Osteoblast (primary cell): Measurements from ENCODE around the gene GDPD4. TPM values are rescaled to one million over a fixed set of nuclear protein-coding genes. Genes with fewer than 3 reads are reported as not detected.

Experiments used
- DNase-seq: peaks from one replicate; pipeline ENCODE4 v3.0.0; 2011; ENCODE audit warnings: low spot score, mixed read lengths; ENCODE audit not compliant: insufficient read length; ENCODE audit errors: missing footprints
- H2AFZ ChIP-seq: 2 replicates; pipeline ENCODE4 v1.6.0; 2011; ENCODE audit warnings: mild to moderate bottlenecking, low read length
- H3K27ac ChIP-seq: 2 replicates; pipeline ENCODE4 v1.5.1; 2011; ENCODE audit warnings: mild to moderate bottlenecking, low read depth, low read length, moderate library complexity
- H3K27me3 ChIP-seq: 2 replicates; pipeline ENCODE4 v1.6.0; 2012; ENCODE audit warnings: mild to moderate bottlenecking, control low read depth, inconsistent platforms, low read length, moderate library complexity; ENCODE audit not compliant: insufficient read depth
- H3K36me3 ChIP-seq: 2 replicates; pipeline ENCODE4 v1.5.1; 2011; ENCODE audit warnings: mild to moderate bottlenecking, low read length, control low read depth, moderate library complexity; ENCODE audit not compliant: insufficient read depth
- H3K4me1 ChIP-seq: 2 replicates; pipeline ENCODE4 v1.5.1; 2011; ENCODE audit warnings: mild to moderate bottlenecking, low read length, control low read depth, moderate library complexity; ENCODE audit not compliant: insufficient read depth
- H3K4me2 ChIP-seq: 2 replicates; pipeline ENCODE4 v1.6.0; 2011; ENCODE audit warnings: mild to moderate bottlenecking, low read length; ENCODE audit not compliant: insufficient read depth
- H3K4me3 ChIP-seq: fragments of 200-600 bp; sonication (generic); 3 replicates; pipeline ENCODE4 v1.5.1; 2012; ENCODE audit warnings: mild to moderate bottlenecking, low read length, inconsistent platforms; ENCODE audit not compliant: insufficient read depth
- H3K79me2 ChIP-seq: 2 replicates; pipeline ENCODE4 v1.6.0; 2012; ENCODE audit warnings: mild to moderate bottlenecking, low read length, control low read depth, inconsistent platforms; ENCODE audit not compliant: insufficient read depth
- H3K9me3 ChIP-seq: 2 replicates; pipeline ENCODE4 v1.5.1; 2011; ENCODE audit warnings: low read depth, low read length, control low read depth
- H4K20me1 ChIP-seq: 2 replicates; pipeline ENCODE4 v1.6.0; 2012; ENCODE audit warnings: mild to moderate bottlenecking, low read length, control low read depth; ENCODE audit not compliant: insufficient read depth
- CTCF ChIP-seq: IDR thresholded peaks from 2 replicates; pipeline ENCODE4 v1.5.1; 2011; ENCODE audit warnings: mild to moderate bottlenecking, low read depth, low read length, moderate library complexity; ENCODE audit errors: extremely low read depth
- total RNA-seq: library from RNA; depleted of rRNA; stranded (reverse); fragments of >200 nt; gene quantifications from 2 replicates; pipeline ENCODE4 v1.2.3, GENCODE V29; 2012

Gene GDPD4
- total RNA-seq, 1 donor: not detected

- DNase-seq: peak; percentile 94
- Histone ChIP-seq H3K79me2 (no peaks in the 10 kb centered on the region), H3K4me3 (peak overlapping the region; percentile 56), H3K9me3 (no peaks in the 10 kb centered on the region), H3K4me2 (peak overlapping the region; percentile 79), H4K20me1 (no peaks in the 10 kb centered on the region), H3K4me1 (no peaks in the 10 kb centered on the region), H3K27me3 (no peaks in the 10 kb centered on the region), H3K27ac (no peak overlapping the region), H2AFZ (peak overlapping the region; percentile 89), H3K36me3 (no peaks in the 10 kb centered on the region)
- TF ChIP-seq CTCF: peak; percentile 76
These were observed 109.5 kb downstream of the GDPD4 start for GRCh38 chr11:77191823-77192495.

GRCh38 chr11:77191429-77191822, 110.1 kb downstream of the GDPD4 start:
- no peaks in the 10 kb centered on the region for H3K27me3 ChIP-seq
- peak overlapping the region; percentile 56 for H3K4me3 ChIP-seq
- H3K9me3 ChIP-seq: no peaks in the 10 kb centered on the region
- no peak overlapping the region for H3K27ac ChIP-seq
- no peaks in the 10 kb centered on the region for H3K36me3 ChIP-seq
- no peak for DNase-seq
- peak overlapping the region; percentile 79 for H3K4me2 ChIP-seq
- no peaks in the 10 kb centered on the region for H3K4me1 ChIP-seq
- H3K79me2 ChIP-seq: no peaks in the 10 kb centered on the region
- TF ChIP-seq CTCF: no peak
- H4K20me1 ChIP-seq: no peaks in the 10 kb centered on the region
- H2AFZ ChIP-seq: peak overlapping the region; percentile 89

- H3K9me3 ChIP-seq: no peaks in the 10 kb centered on the region
- no peaks in the 10 kb centered on the region for H3K4me1 ChIP-seq
- no peak overlapping the region for H3K4me3 ChIP-seq
- H3K4me2 ChIP-seq: no peak overlapping the region
- no peak overlapping the region for H2AFZ ChIP-seq
- H3K79me2 ChIP-seq: no peaks in the 10 kb centered on the region
- no peak for TF ChIP-seq CTCF
- DNase-seq: no peak
- H4K20me1 ChIP-seq: no peaks in the 10 kb centered on the region
- no peaks in the 10 kb centered on the region for H3K27me3 ChIP-seq
- H3K36me3 ChIP-seq: no peaks in the 10 kb centered on the region
- H3K27ac ChIP-seq: no peak overlapping the region
These were observed 111.0 kb downstream of the GDPD4 start for GRCh38 chr11:77190331-77191075.

- H3K9me3 ChIP-seq: no peaks in the 10 kb centered on the region
- H3K79me2 ChIP-seq: no peaks in the 10 kb centered on the region
- H3K36me3 ChIP-seq: no peaks in the 10 kb centered on the region
- no peak overlapping the region for H3K4me2 ChIP-seq
- H4K20me1 ChIP-seq: no peaks in the 10 kb centered on the region
- H3K4me3 ChIP-seq: no peak overlapping the region
- no peak overlapping the region for H3K27ac ChIP-seq
- H2AFZ ChIP-seq: no peak overlapping the region
- no peak for DNase-seq
- H3K4me1 ChIP-seq: no peaks in the 10 kb centered on the region
- H3K27me3 ChIP-seq: no peaks in the 10 kb centered on the region
- TF ChIP-seq CTCF: no peak
These were observed 111.8 kb downstream of the GDPD4 start for GRCh38 chr11:77189588-77190210.
